Stomach (tissue), 4 donors: ENCODE results near the gene INPP5A.

Experiments used
- CTCF ChIP-seq, 7 experiments: fragments of 450-650 bp in 4 of 7; fragments of 200-600 bp in 3 of 7; sonication (generic) in 3 of 7; IDR thresholded peaks; one replicate each; pipeline ENCODE4 v1.5.1; 2016 to 2019; ENCODE audit warnings: antibody characterized with exemption in 7 of 7, control low read depth in 2 of 7, mild to moderate bottlenecking in 1 of 7
- EP300 ChIP-seq: sonication (generic); formaldehyde crosslinking; IDR thresholded peaks from one replicate; pipeline ENCODE4 v1.6.1; 2017; ENCODE audit warnings: antibody characterized with exemption
- POLR2AphosphoS5 ChIP-seq, 3 donors: sonication (generic); formaldehyde crosslinking; IDR thresholded peaks; one replicate each; pipeline ENCODE4 v1.6.1; 2016; ENCODE audit warnings: antibody characterized with exemption in 3 of 3

- no peak for TF ChIP-seq EP300
- TF ChIP-seq POLR2AphosphoS5 (IDR thresholded peaks at IDR 0.05): no peak
- no peak for TF ChIP-seq CTCF (IDR thresholded peaks at IDR 0.05)
Observed at GRCh38 chr10:132532749-132533560, 4.6 kb upstream of the INPP5A start.
